NB4 (cell line): ENCODE data around the gene UMAD1.

ENCODE experiments used
- MAX ChIP-seq: IDR thresholded peaks from 2 replicates; pipeline ENCODE4 v1.6.1; 2011; ENCODE audit warnings: low read depth, low read length
- TF ChIP-seq, protein P1 (sequence below): IDR thresholded peaks from one replicate; pipeline ENCODE4 v1.5.1; 2012; ENCODE audit warnings: low read depth, low read length

- TF ChIP-seq, protein P1, sequence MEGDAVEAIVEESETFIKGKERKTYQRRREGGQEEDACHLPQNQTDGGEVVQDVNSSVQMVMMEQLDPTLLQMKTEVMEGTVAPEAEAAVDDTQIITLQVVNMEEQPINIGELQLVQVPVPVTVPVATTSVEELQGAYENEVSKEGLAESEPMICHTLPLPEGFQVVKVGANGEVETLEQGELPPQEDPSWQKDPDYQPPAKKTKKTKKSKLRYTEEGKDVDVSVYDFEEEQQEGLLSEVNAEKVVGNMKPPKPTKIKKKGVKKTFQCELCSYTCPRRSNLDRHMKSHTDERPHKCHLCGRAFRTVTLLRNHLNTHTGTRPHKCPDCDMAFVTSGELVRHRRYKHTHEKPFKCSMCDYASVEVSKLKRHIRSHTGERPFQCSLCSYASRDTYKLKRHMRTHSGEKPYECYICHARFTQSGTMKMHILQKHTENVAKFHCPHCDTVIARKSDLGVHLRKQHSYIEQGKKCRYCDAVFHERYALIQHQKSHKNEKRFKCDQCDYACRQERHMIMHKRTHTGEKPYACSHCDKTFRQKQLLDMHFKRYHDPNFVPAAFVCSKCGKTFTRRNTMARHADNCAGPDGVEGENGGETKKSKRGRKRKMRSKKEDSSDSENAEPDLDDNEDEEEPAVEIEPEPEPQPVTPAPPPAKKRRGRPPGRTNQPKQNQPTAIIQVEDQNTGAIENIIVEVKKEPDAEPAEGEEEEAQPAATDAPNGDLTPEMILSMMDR: no peak
- TF ChIP-seq MAX: no peak
These were observed 26.6 kb downstream of the UMAD1 start for GRCh38 chr7:7667187-7667586.
